Endothelial cell of umbilical vein (primary cell): ENCODE results near the gene NCMAP. TPM values are rescaled to one million over a fixed set of nuclear protein-coding genes. Genes with fewer than 3 reads are reported as not detected.

Source experiments
- BruUV-seq: library from RNA; stranded (reverse); fragments of 400-500 nt; replicated peaks from 2 replicates; lab custom pipeline; 2021; lab: Mats Ljungman, UMichigan
- CTCF ChIA-PET: fragments of 300-600, 350-600 bp; sonication (Branson Sonifier 250); formaldehyde crosslinking; loops from one replicate; lab custom pipeline; 2021; ENCODE audit warnings: antibody characterized with exemption, inconsistent platforms; lab: Charles Lee
- POLR2A ChIA-PET: fragments of 300-600, 350-600 bp; sonication (Branson Sonifier 250); formaldehyde crosslinking; loops from one replicate; lab custom pipeline; 2021; ENCODE audit warnings: antibody characterized with exemption, inconsistent platforms; lab: Charles Lee
- DNase-seq: peaks from one replicate; pipeline ENCODE4 v3.0.0-alpha.2; 2011; ENCODE audit warnings: low read depth, low spot score
- FAIRE-seq: peaks from 2 replicates; lab custom pipeline; 2011; peaks lifted over from hg19 to GRCh38; lab: Jason Lieb, UNC
- H2AFZ ChIP-seq: 2 replicates; pipeline ENCODE4 v1.6.0; 2012; ENCODE audit warnings: low read depth, low read length, control low read depth, inconsistent platforms
- H3K27ac ChIP-seq: 2 replicates; pipeline ENCODE4 v1.5.1; 2011; ENCODE audit warnings: low read depth, mild to moderate bottlenecking, control low read depth, low read length, moderate library complexity; ENCODE audit not compliant: insufficient read depth
- H3K27me3 ChIP-seq, 2 experiments: 2 replicates each; pipeline versions ENCODE4 v1.6.0 to v1.6.1; 2011; ENCODE audit warnings: low read length in 2 of 2, mixed read lengths in 1 of 2; ENCODE audit not compliant: control insufficient read depth in 2 of 2, insufficient read depth in 2 of 2
- H3K36me3 ChIP-seq, 2 experiments: 2 replicates in 1 of 2; 3 replicates in 1 of 2; pipeline ENCODE4 v1.5.1; 2011; ENCODE audit warnings: low read length in 2 of 2, mild to moderate bottlenecking in 1 of 2, moderate library complexity in 1 of 2; ENCODE audit not compliant: control insufficient read depth in 2 of 2, insufficient read depth in 2 of 2; ENCODE audit errors: extremely low read depth in 1 of 2
- H3K4me1 ChIP-seq: 3 replicates; pipeline ENCODE4 v1.5.1; 2011; ENCODE audit warnings: mild to moderate bottlenecking, low read length; ENCODE audit not compliant: control insufficient read depth, insufficient read depth; ENCODE audit errors: extremely low read depth
- H3K4me2 ChIP-seq: 2 replicates; pipeline ENCODE4 v1.6.1; 2011; ENCODE audit warnings: low read length, control low read depth, mixed read lengths; ENCODE audit not compliant: insufficient read depth
- H3K4me3 ChIP-seq, 3 experiments: fragments of 200-600 bp in 1 of 3; sonication (generic), shearing (Covaris generic) in 1 of 3; replicated peaks in 1 of 3; 2 replicates each; pipeline ENCODE4 v1.5.1; 2011 to 2016; ENCODE audit warnings: control low read depth in 3 of 3, low read length in 3 of 3, mild to moderate bottlenecking in 2 of 3, inconsistent platforms in 1 of 3, low read depth in 1 of 3, moderate library complexity in 1 of 3; ENCODE audit not compliant: insufficient read depth in 1 of 3
- H3K79me2 ChIP-seq: 2 replicates; pipeline ENCODE4 v1.6.0; 2012; ENCODE audit warnings: low read length, inconsistent platforms; ENCODE audit not compliant: control insufficient read depth, insufficient read depth
- H3K9ac ChIP-seq: replicated peaks from 2 replicates; pipeline ENCODE3; 2011; ENCODE audit warnings: low read length, control low read depth; ENCODE audit not compliant: insufficient read depth; ENCODE audit errors: extremely low read depth
- H3K9me1 ChIP-seq: replicated peaks from 3 replicates; pipeline ENCODE4 v1.6.0; 2011; ENCODE audit warnings: mild to moderate bottlenecking, low read length; ENCODE audit not compliant: control insufficient read depth, insufficient read depth; ENCODE audit errors: extremely low read depth
- H3K9me3 ChIP-seq: replicated peaks from 2 replicates; pipeline ENCODE4 v1.5.1; 2012; ENCODE audit warnings: low read length, inconsistent platforms; ENCODE audit not compliant: control insufficient read depth, insufficient read depth
- H4K20me1 ChIP-seq: replicated peaks from 2 replicates; pipeline ENCODE3; 2011; ENCODE audit warnings: mild to moderate bottlenecking, low read length; ENCODE audit not compliant: control insufficient read depth, insufficient read depth; ENCODE audit errors: extremely low read depth
- EZH2 ChIP-seq: IDR thresholded peaks from 2 replicates; pipeline ENCODE4 v1.6.1; 2012; ENCODE audit warnings: borderline replicate concordance, low read depth, mild to moderate bottlenecking, moderate library complexity, low read length, inconsistent platforms; ENCODE audit not compliant: severe bottlenecking
- FOS ChIP-seq: IDR thresholded peaks from 2 replicates; pipeline ENCODE4 v1.6.1; 2011; ENCODE audit warnings: mild to moderate bottlenecking, low read length, moderate library complexity, borderline replicate concordance; ENCODE audit not compliant: insufficient read depth
- GATA2 ChIP-seq: IDR thresholded peaks from 2 replicates; pipeline ENCODE4 v1.7.0; 2011; ENCODE audit warnings: low read depth, mild to moderate bottlenecking, moderate library complexity, mixed read lengths, low read length; ENCODE audit not compliant: insufficient read length, insufficient read depth
- JUN ChIP-seq: IDR thresholded peaks from 2 replicates; pipeline ENCODE4 v1.6.1; 2011; ENCODE audit warnings: borderline replicate concordance, low read depth; ENCODE audit not compliant: insufficient read length, insufficient read depth
- MYC ChIP-seq: IDR thresholded peaks from one replicate; pipeline ENCODE4 v1.6.1; 2011; ENCODE audit warnings: mild to moderate bottlenecking, low read depth, low read length
- POLR2A ChIP-seq: IDR thresholded peaks from 2 replicates; pipeline ENCODE4 v1.6.1; 2012; ENCODE audit warnings: low read depth, mild to moderate bottlenecking, control low read depth, low read length
- POLR2AphosphoS5 ChIP-seq: IDR thresholded peaks from 2 replicates; pipeline ENCODE4 v1.6.1; 2012; ENCODE audit warnings: low read depth, mild to moderate bottlenecking, control low read depth, low read length, moderate library complexity; ENCODE audit not compliant: insufficient read depth
- dilution Hi-C: fragments of 300-500 bp; cut with MboI; formaldehyde crosslinking; loops from one replicate; pipeline ENCODE4 v1.15.0; 2019; ENCODE audit warnings: low sequenced_read_pairs; ENCODE audit not compliant: extremely low pct_ligation_motif_present
- intact Hi-C: fragments of 100-400 bp; cut with micrococcal nuclease; formaldehyde crosslinking; loops from one replicate; pipeline ENCODE4 v1.10.0; 2022
- polyA plus RNA-seq, 4 experiments: library from polyadenylated mRNA; depleted of rRNA in 3 of 4; stranded (reverse) in 3 of 4; unstranded in 1 of 4; fragments of >200 nt; gene quantifications; 2 replicates each; pipeline versions ENCODE4 v1.2.1 to v1.2.3, GENCODE V29; 2011 to 2012; ENCODE audit warnings: missing spikeins in 1 of 4
- total RNA-seq: library from RNA; stranded (reverse); gene quantifications from 2 replicates; pipeline ENCODE4 v1.2.3, GENCODE V29; 2021
- TF ChIP-seq, protein P1 (sequence below), 2 donors: IDR thresholded peaks; 1 replicate in 1 of 2; 2 replicates in 1 of 2; pipeline ENCODE4 v1.5.1; 2011; ENCODE audit warnings: low read length in 2 of 2, mild to moderate bottlenecking in 2 of 2, moderate library complexity in 2 of 2, control low read depth in 1 of 2, inconsistent platforms in 1 of 2, low read depth in 1 of 2; ENCODE audit not compliant: insufficient read depth in 1 of 2; ENCODE audit errors: extremely low read depth in 1 of 2
- TF ChIP-seq, protein P2 (sequence below): IDR thresholded peaks from 2 replicates; pipeline ENCODE4 v1.6.1; 2011; ENCODE audit not compliant: insufficient read depth, insufficient read length

NCMAP gene
- total and polyA plus RNA-seq, 2 donors (not counting 3 experiments of a cell fraction or from before 2014, with no cell fraction given), result not detected

GRCh38 chr1:24606296-24606605 is 50.4 kb downstream of the NCMAP start:
- no peak for TF ChIP-seq EZH2
- TF ChIP-seq FOS, result no peak
- no peak for TF ChIP-seq POLR2AphosphoS5
- TF ChIP-seq MYC, result no peak
- no peak for TF ChIP-seq JUN
- TF ChIP-seq, protein P1, sequence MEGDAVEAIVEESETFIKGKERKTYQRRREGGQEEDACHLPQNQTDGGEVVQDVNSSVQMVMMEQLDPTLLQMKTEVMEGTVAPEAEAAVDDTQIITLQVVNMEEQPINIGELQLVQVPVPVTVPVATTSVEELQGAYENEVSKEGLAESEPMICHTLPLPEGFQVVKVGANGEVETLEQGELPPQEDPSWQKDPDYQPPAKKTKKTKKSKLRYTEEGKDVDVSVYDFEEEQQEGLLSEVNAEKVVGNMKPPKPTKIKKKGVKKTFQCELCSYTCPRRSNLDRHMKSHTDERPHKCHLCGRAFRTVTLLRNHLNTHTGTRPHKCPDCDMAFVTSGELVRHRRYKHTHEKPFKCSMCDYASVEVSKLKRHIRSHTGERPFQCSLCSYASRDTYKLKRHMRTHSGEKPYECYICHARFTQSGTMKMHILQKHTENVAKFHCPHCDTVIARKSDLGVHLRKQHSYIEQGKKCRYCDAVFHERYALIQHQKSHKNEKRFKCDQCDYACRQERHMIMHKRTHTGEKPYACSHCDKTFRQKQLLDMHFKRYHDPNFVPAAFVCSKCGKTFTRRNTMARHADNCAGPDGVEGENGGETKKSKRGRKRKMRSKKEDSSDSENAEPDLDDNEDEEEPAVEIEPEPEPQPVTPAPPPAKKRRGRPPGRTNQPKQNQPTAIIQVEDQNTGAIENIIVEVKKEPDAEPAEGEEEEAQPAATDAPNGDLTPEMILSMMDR (IDR thresholded peaks at IDR 0.05; ENCODE audit: extremely low read depth in 1 of 2, insufficient read depth in 1 of 2, low read depth in 1 of 2, low read length in 2 of 2), result no peak
- no peak for TF ChIP-seq GATA2
- TF ChIP-seq, protein P2, sequence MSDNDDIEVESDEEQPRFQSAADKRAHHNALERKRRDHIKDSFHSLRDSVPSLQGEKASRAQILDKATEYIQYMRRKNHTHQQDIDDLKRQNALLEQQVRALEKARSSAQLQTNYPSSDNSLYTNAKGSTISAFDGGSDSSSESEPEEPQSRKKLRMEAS, result no peak
- no peak for TF ChIP-seq POLR2A
- CTCF ChIA-PET, result no interaction called here
- H3K4me3 ChIP-seq, result no peak overlapping the region
- H3K4me1 ChIP-seq, result no peaks in the 10 kb centered on the region
- H3K27me3 ChIP-seq, result peaks cover 0 to 4% of the 10 kb centered on the region in 2 experiments
- no peak overlapping the region for H2AFZ ChIP-seq
- FAIRE-seq (no peak), DNase-seq (no peak)
- H4K20me1 ChIP-seq, result no peaks in the 10 kb centered on the region
- H3K4me2 ChIP-seq, result no peak overlapping the region
- POLR2A ChIA-PET, result no interaction called here
- no peaks in the 10 kb centered on the region for H3K36me3 ChIP-seq
- no peak overlapping the region for H3K27ac ChIP-seq
- H3K9me1 ChIP-seq, result no peaks in the 10 kb centered on the region
- H3K79me2 ChIP-seq, result no peaks in the 10 kb centered on the region
- H3K9me3 ChIP-seq, result no peaks in the 10 kb centered on the region
- dilution Hi-C loops (no loop called here), intact Hi-C loops (no loop called here)
- no TSS peak for BruUV-seq
- H3K9ac ChIP-seq, result no peak overlapping the region
